A549 (cell line): Measurements from ENCODE around the gene VPS37D.

Experiments
- MYC ChIP-seq: IDR thresholded peaks from 2 replicates; pipeline ENCODE4 v1.6.1; 2012; ENCODE audit warnings: mild to moderate bottlenecking, inconsistent platforms, low read length, improper control_type of control experiment, borderline replicate concordance
- POLR2A ChIP-seq: IDR thresholded peaks from 2 replicates; pipeline ENCODE4 v1.6.1; 2012; ENCODE audit warnings: mild to moderate bottlenecking, low read length

- TF ChIP-seq POLR2A (no peak), MYC (no peak)
These were observed 45.1 kb downstream of the VPS37D start for GRCh38 chr7:73712773-73713172.
